Karpas-422 (cell line): ENCODE data around the gene EME2. TPM values are rescaled to one million over a fixed set of nuclear protein-coding genes. Genes with fewer than 3 reads are reported as not detected.

Experiments used
- DNase-seq: peaks from one replicate; pipeline ENCODE4 v3.0.0-alpha.2; 2015
- H2AFZ ChIP-seq: fragments of 200-600 bp; sonication (generic); 2 replicates; pipeline ENCODE4 v1.6.1; 2014; ENCODE audit warnings: antibody characterized with exemption, low read length, mixed read lengths
- H3K27ac ChIP-seq: fragments of 200-600 bp; sonication (generic); 2 replicates; pipeline ENCODE4 v1.5.1; 2014; ENCODE audit warnings: mild to moderate bottlenecking, low read length, moderate library complexity
- H3K27me3 ChIP-seq: fragments of 200-600 bp; sonication (generic); 2 replicates; pipeline ENCODE4 v1.6.1; 2014; ENCODE audit warnings: low read length, mixed read lengths
- H3K36me3 ChIP-seq: fragments of 200-600 bp; sonication (generic); 2 replicates; pipeline ENCODE4 v1.6.1; 2014; ENCODE audit warnings: low read length, mixed read lengths; ENCODE audit not compliant: insufficient read depth
- H3K4me1 ChIP-seq: fragments of 200-600 bp; sonication (generic); 2 replicates; pipeline ENCODE4 v1.6.1; 2014; ENCODE audit warnings: mild to moderate bottlenecking, low read length, mixed read lengths
- H3K4me2 ChIP-seq: fragments of 200-600 bp; sonication (generic); 2 replicates; pipeline ENCODE4 v1.6.1; 2014; ENCODE audit warnings: low read length, low read depth, mild to moderate bottlenecking; ENCODE audit not compliant: poor library complexity, severe bottlenecking
- H3K4me3 ChIP-seq: fragments of 200-600 bp; sonication (generic); 2 replicates; pipeline ENCODE4 v1.5.1; 2014; ENCODE audit warnings: mild to moderate bottlenecking, antibody characterized with exemption, low read length, mixed read lengths
- H3K79me2 ChIP-seq: fragments of 200-600 bp; sonication (generic); 2 replicates; pipeline ENCODE4 v1.6.1; 2014; ENCODE audit warnings: mild to moderate bottlenecking, low read length, mixed read lengths
- H3K9ac ChIP-seq: fragments of 200-600 bp; sonication (generic); 2 replicates; pipeline ENCODE4 v1.6.0; 2014; ENCODE audit warnings: low read length
- H3K9me2 ChIP-seq: fragments of 200-600 bp; sonication (generic), shearing (Covaris generic); replicated peaks from 2 replicates; pipeline ENCODE4 v1.6.0; 2014; ENCODE audit warnings: mild to moderate bottlenecking, low read length, moderate library complexity; ENCODE audit not compliant: insufficient read depth
- H3K9me3 ChIP-seq: fragments of 300-700, 200-600 bp; sonication (generic); 2 replicates; pipeline ENCODE4 v1.6.1; 2014; ENCODE audit warnings: low read length, mixed read lengths
- H4K20me1 ChIP-seq: fragments of 200-600 bp; sonication (generic); 2 replicates; pipeline ENCODE4 v1.6.1; 2014; ENCODE audit warnings: mild to moderate bottlenecking, antibody characterized with exemption, low read length, low read depth; ENCODE audit not compliant: insufficient read depth
- total RNA-seq: library from RNA; depleted of rRNA; stranded (reverse); fragments of >200 nt; shearing (Covaris generic); gene quantifications from 2 replicates; pipeline ENCODE4 v1.2.3, GENCODE V29; 2014; ENCODE audit warnings: low replicate concordance; rRNA removed

The EME2 gene
- 7.7 and 27.2 TPM in 2 replicates for total RNA-seq

GRCh38 chr16:1772362-1772907 is at the start of gene EME2:
TSS of gene EME2 (plus strand) at chr16:1772810. CDS start at chr16:1773228, 418 bp downstream.
- H3K9ac ChIP-seq: peak within 1 kb of the TSS; percentile 93
- H3K4me1 ChIP-seq: peaks cover 29% of the 10 kb centered on the region
- H3K27ac ChIP-seq: peak within 1 kb of the TSS; percentile 77
- no peaks in the 10 kb centered on the region for H3K9me3 ChIP-seq
- peak; percentile 79 for DNase-seq
- H2AFZ ChIP-seq: peak within 1 kb of the TSS; percentile 43; the same call in 1 of the 2 replicates
- H4K20me1 ChIP-seq: peaks cover 17% of the 10 kb centered on the region
- H3K4me3 ChIP-seq: peak within 1 kb of the TSS; percentile 86
- H3K4me2 ChIP-seq: peak within 1 kb of the TSS; percentile 97
- H3K79me2 ChIP-seq: peaks cover 49% of the 10 kb centered on the region
- no peaks in the 10 kb centered on the region for H3K27me3 ChIP-seq
- H3K36me3 ChIP-seq: peaks cover 2% of the 10 kb centered on the region
- no peaks in the 10 kb centered on the region for H3K9me2 ChIP-seq

GRCh38 chr16:1723450-1724147 is 49.0 kb upstream of the EME2 start:
- no peaks in the 10 kb centered on the region for H3K27me3 ChIP-seq
- peaks cover 51% of the 10 kb centered on the region for H3K79me2 ChIP-seq
- peak; percentile 79 for DNase-seq
- H4K20me1 ChIP-seq: no peaks in the 10 kb centered on the region
- no peak overlapping the region for H3K27ac ChIP-seq
- no peaks in the 10 kb centered on the region for H3K9me3 ChIP-seq
- no peak overlapping the region for H2AFZ ChIP-seq
- H3K36me3 ChIP-seq: peaks cover 13% of the 10 kb centered on the region
- no peak overlapping the region for H3K4me2 ChIP-seq
- no peak overlapping the region for H3K9ac ChIP-seq
- no peak overlapping the region for H3K4me3 ChIP-seq
- peaks cover 4% of the 10 kb centered on the region for H3K4me1 ChIP-seq
- H3K9me2 ChIP-seq: no peaks in the 10 kb centered on the region

- H3K36me3 ChIP-seq: peaks cover 13% of the 10 kb centered on the region
- DNase-seq: no peak
- no peaks in the 10 kb centered on the region for H3K9me3 ChIP-seq
- peaks cover 42% of the 10 kb centered on the region for H3K79me2 ChIP-seq
- H3K9me2 ChIP-seq: no peaks in the 10 kb centered on the region
- no peak overlapping the region for H3K4me2 ChIP-seq
- no peaks in the 10 kb centered on the region for H3K27me3 ChIP-seq
- H3K4me3 ChIP-seq: no peak overlapping the region
- peaks cover 4% of the 10 kb centered on the region for H3K4me1 ChIP-seq
- H4K20me1 ChIP-seq: no peaks in the 10 kb centered on the region
- H3K9ac ChIP-seq: no peak overlapping the region
- H3K27ac ChIP-seq: no peak overlapping the region
- H2AFZ ChIP-seq: no peak overlapping the region
These were observed 48.1 kb upstream of the EME2 start for GRCh38 chr16:1724491-1724890.

GRCh38 chr16:1726661-1727502 is 45.7 kb upstream of the EME2 start:
- Histone ChIP-seq H3K9ac (no peak overlapping the region), H3K4me1 (peaks cover 4% of the 10 kb centered on the region), H3K4me3 (no peak overlapping the region), H3K9me2 (no peaks in the 10 kb centered on the region), H3K36me3 (peaks cover 19% of the 10 kb centered on the region), H2AFZ (no peak overlapping the region), H4K20me1 (no peaks in the 10 kb centered on the region), H3K79me2 (peaks cover 36% of the 10 kb centered on the region), H3K4me2 (no peak overlapping the region), H3K27ac (no peak overlapping the region), H3K9me3 (no peaks in the 10 kb centered on the region), H3K27me3 (no peaks in the 10 kb centered on the region)
- DNase-seq: no peak

GRCh38 chr16:1727651-1728624 is 44.7 kb upstream of the EME2 start:
- Histone ChIP-seq H3K9me3 (no peaks in the 10 kb centered on the region), H2AFZ (no peak overlapping the region), H4K20me1 (no peaks in the 10 kb centered on the region), H3K4me2 (no peak overlapping the region), H3K27me3 (no peaks in the 10 kb centered on the region), H3K9me2 (no peaks in the 10 kb centered on the region), H3K4me1 (peaks cover 4% of the 10 kb centered on the region), H3K4me3 (no peak overlapping the region), H3K9ac (no peak overlapping the region), H3K36me3 (peaks cover 28% of the 10 kb centered on the region), H3K79me2 (peaks cover 31% of the 10 kb centered on the region), H3K27ac (no peak overlapping the region)
- DNase-seq: no peak

GRCh38 chr16:1729026-1729425 is 43.6 kb upstream of the EME2 start:
- H3K27me3 ChIP-seq: no peaks in the 10 kb centered on the region
- no peaks in the 10 kb centered on the region for H4K20me1 ChIP-seq
- no peak for DNase-seq
- H3K4me2 ChIP-seq: no peak overlapping the region
- no peaks in the 10 kb centered on the region for H3K4me1 ChIP-seq
- no peak overlapping the region for H3K9ac ChIP-seq
- H2AFZ ChIP-seq: no peak overlapping the region
- H3K36me3 ChIP-seq: peaks cover 39% of the 10 kb centered on the region
- no peak overlapping the region for H3K4me3 ChIP-seq
- peaks cover 20% of the 10 kb centered on the region for H3K79me2 ChIP-seq
- no peaks in the 10 kb centered on the region for H3K9me2 ChIP-seq
- no peak overlapping the region for H3K27ac ChIP-seq
- no peaks in the 10 kb centered on the region for H3K9me3 ChIP-seq

GRCh38 chr16:1729445-1729844 is 43.2 kb upstream of the EME2 start:
- Histone ChIP-seq H3K4me3 (no peak overlapping the region), H3K27ac (no peak overlapping the region), H3K4me2 (no peak overlapping the region), H3K9me2 (no peaks in the 10 kb centered on the region), H2AFZ (no peak overlapping the region), H3K79me2 (peaks cover 16% of the 10 kb centered on the region), H3K4me1 (no peaks in the 10 kb centered on the region), H4K20me1 (no peaks in the 10 kb centered on the region), H3K36me3 (peaks cover 41% of the 10 kb centered on the region), H3K27me3 (no peaks in the 10 kb centered on the region), H3K9ac (no peak overlapping the region), H3K9me3 (no peaks in the 10 kb centered on the region; the same call in 1 of the 2 replicates)
- DNase-seq: no peak
